HEK293 (cell line): Measurements from ENCODE around the gene ACTRT2.

Source experiments
- CTCF ChIA-PET: fragments of 350-600 bp; formaldehyde crosslinking; extraction: SDS; loops from one replicate; lab custom pipeline; 2021; ENCODE audit warnings: antibody characterized with exemption; lab: Yijun Ruan, JAX
- POLR2A ChIA-PET: fragments of 300-600 bp; formaldehyde crosslinking; extraction: SDS; loops from one replicate; lab custom pipeline; 2020; ENCODE audit warnings: antibody characterized with exemption, inconsistent platforms; lab: Yijun Ruan, JAX
- H3K27ac ChIP-seq: fragments of 200-500 bp; sonication (Bioruptor generic); 2 replicates; pipeline ENCODE4 v1.5.1; 2014; ENCODE audit warnings: low read depth, low read length, control low read depth, inconsistent platforms; ENCODE audit errors: extremely low read depth
- H3K36me3 ChIP-seq, 2 experiments: fragments of 200-500 bp in 1 of 2; sonication (Bioruptor generic) in 1 of 2; 1 replicate in 1 of 2; 2 replicates in 1 of 2; pipeline ENCODE4 v1.5.1; 2014 to 2017; ENCODE audit warnings: inconsistent platforms in 2 of 2, low read length in 2 of 2; ENCODE audit not compliant: control insufficient read depth in 2 of 2, insufficient read depth in 1 of 2
- H3K4me1 ChIP-seq: fragments of 200-500 bp; sonication (Bioruptor generic); 2 replicates; pipeline ENCODE4 v1.5.1; 2014; ENCODE audit warnings: mild to moderate bottlenecking, low read length, inconsistent platforms; ENCODE audit not compliant: control insufficient read depth, insufficient read depth
- H3K4me3 ChIP-seq: 2 replicates; pipeline ENCODE4 v1.5.1; 2011; ENCODE audit warnings: low read depth, mild to moderate bottlenecking, control low read depth, low read length, moderate library complexity
- H3K9me3 ChIP-seq: fragments of 200-500 bp; sonication (Bioruptor generic); 2 replicates; pipeline ENCODE4 v1.5.1; 2014; ENCODE audit warnings: low read depth, low read length, inconsistent platforms; ENCODE audit not compliant: control insufficient read depth, insufficient read depth
- MEIS1 ChIP-seq: sonication (generic); formaldehyde crosslinking; IDR thresholded peaks from 2 replicates; pipeline ENCODE4 v1.8.1; 2022; ENCODE audit warnings: missing genetic modification reagents, mild to moderate bottlenecking, borderline replicate concordance
- YY1 ChIP-seq: fragments of 450-650 bp; formaldehyde crosslinking; IDR thresholded peaks from 2 replicates; pipeline ENCODE4 v1.5.1; 2018; ENCODE audit warnings: missing biosample characterization, missing genetic modification characterization
- ZBTB10 ChIP-seq: fragments of 450-650 bp; formaldehyde crosslinking; IDR thresholded peaks from 2 replicates; pipeline ENCODE4 v1.5.1; 2016; ENCODE audit warnings: missing biosample characterization, missing genetic modification characterization
- ZBTB17 ChIP-seq: fragments of 450-650 bp; formaldehyde crosslinking; IDR thresholded peaks from 2 replicates; pipeline ENCODE4 v1.5.1; 2016; ENCODE audit warnings: missing biosample characterization, missing genetic modification characterization
- ZBTB21 ChIP-seq: fragments of 450-650 bp; formaldehyde crosslinking; IDR thresholded peaks from 2 replicates; pipeline ENCODE4 v1.5.1; 2017; ENCODE audit warnings: missing biosample characterization, missing genetic modification characterization
- ZBTB6 ChIP-seq: fragments of 450-650 bp; formaldehyde crosslinking; IDR thresholded peaks from 2 replicates; pipeline ENCODE4 v1.5.1; 2017; ENCODE audit warnings: missing biosample characterization, missing genetic modification characterization
- ZNF23 ChIP-seq: fragments of 450-650 bp; formaldehyde crosslinking; IDR thresholded peaks from 2 replicates; pipeline ENCODE4 v1.5.1; 2016; ENCODE audit warnings: missing biosample characterization, missing genetic modification characterization, borderline replicate concordance
- ZNF248 ChIP-seq: fragments of 450-650 bp; formaldehyde crosslinking; IDR thresholded peaks from 2 replicates; pipeline ENCODE4 v1.5.1; 2017; ENCODE audit warnings: missing biosample characterization, missing genetic modification characterization
- ZNF416 ChIP-seq: fragments of 450-650 bp; formaldehyde crosslinking; IDR thresholded peaks from 2 replicates; pipeline ENCODE4 v1.5.1; 2016; ENCODE audit warnings: missing biosample characterization, missing genetic modification characterization
- ZNF544 ChIP-seq: fragments of 450-650 bp; formaldehyde crosslinking; IDR thresholded peaks from 2 replicates; pipeline ENCODE4 v1.5.0; 2017; ENCODE audit warnings: missing biosample characterization, missing genetic modification characterization
- ZNF548 ChIP-seq: fragments of 450-650 bp; formaldehyde crosslinking; IDR thresholded peaks from 2 replicates; pipeline ENCODE4 v1.5.1; 2016; ENCODE audit warnings: missing biosample characterization, missing genetic modification characterization
- ZNF585B ChIP-seq: fragments of 450-650 bp; formaldehyde crosslinking; IDR thresholded peaks from 2 replicates; pipeline ENCODE4 v1.5.1; 2016; ENCODE audit warnings: missing biosample characterization, missing genetic modification characterization
- ZNF610 ChIP-seq: fragments of 450-650 bp; formaldehyde crosslinking; IDR thresholded peaks from 2 replicates; pipeline ENCODE4 v1.5.1; 2016; ENCODE audit warnings: missing biosample characterization, missing genetic modification characterization, borderline replicate concordance
- ZNF670 ChIP-seq: fragments of 450-650 bp; formaldehyde crosslinking; IDR thresholded peaks from 2 replicates; pipeline ENCODE4 v1.5.1; 2016; ENCODE audit warnings: missing biosample characterization, missing genetic modification characterization, low read depth
- ZNF837 ChIP-seq: fragments of 450-650 bp; formaldehyde crosslinking; IDR thresholded peaks from 2 replicates; pipeline ENCODE4 v1.5.1; 2016; ENCODE audit warnings: missing biosample characterization, missing genetic modification characterization
- TF ChIP-seq, protein P1 (sequence below): fragments of 450-650 bp; formaldehyde crosslinking; IDR thresholded peaks from 2 replicates; pipeline ENCODE4 v1.5.1; 2016; ENCODE audit warnings: missing biosample characterization, missing genetic modification characterization
- TF ChIP-seq, protein P2 (sequence below): sonication (generic); formaldehyde crosslinking; IDR thresholded peaks from 2 replicates; pipeline ENCODE4 v1.8.1; 2022; ENCODE audit warnings: mild to moderate bottlenecking, moderate library complexity, missing genetic modification reagents
- TF ChIP-seq, protein P3 (sequence below): fragments of 450-650 bp; formaldehyde crosslinking; IDR thresholded peaks from 2 replicates; pipeline ENCODE4 v1.5.1; 2016; ENCODE audit warnings: missing biosample characterization, missing genetic modification characterization
- TF ChIP-seq, protein P4 (sequence below): fragments of 450-650 bp; formaldehyde crosslinking; IDR thresholded peaks from 2 replicates; pipeline ENCODE4 v1.5.1; 2017; ENCODE audit warnings: missing biosample characterization, missing genetic modification characterization

Gene ACTRT2

DNA sequence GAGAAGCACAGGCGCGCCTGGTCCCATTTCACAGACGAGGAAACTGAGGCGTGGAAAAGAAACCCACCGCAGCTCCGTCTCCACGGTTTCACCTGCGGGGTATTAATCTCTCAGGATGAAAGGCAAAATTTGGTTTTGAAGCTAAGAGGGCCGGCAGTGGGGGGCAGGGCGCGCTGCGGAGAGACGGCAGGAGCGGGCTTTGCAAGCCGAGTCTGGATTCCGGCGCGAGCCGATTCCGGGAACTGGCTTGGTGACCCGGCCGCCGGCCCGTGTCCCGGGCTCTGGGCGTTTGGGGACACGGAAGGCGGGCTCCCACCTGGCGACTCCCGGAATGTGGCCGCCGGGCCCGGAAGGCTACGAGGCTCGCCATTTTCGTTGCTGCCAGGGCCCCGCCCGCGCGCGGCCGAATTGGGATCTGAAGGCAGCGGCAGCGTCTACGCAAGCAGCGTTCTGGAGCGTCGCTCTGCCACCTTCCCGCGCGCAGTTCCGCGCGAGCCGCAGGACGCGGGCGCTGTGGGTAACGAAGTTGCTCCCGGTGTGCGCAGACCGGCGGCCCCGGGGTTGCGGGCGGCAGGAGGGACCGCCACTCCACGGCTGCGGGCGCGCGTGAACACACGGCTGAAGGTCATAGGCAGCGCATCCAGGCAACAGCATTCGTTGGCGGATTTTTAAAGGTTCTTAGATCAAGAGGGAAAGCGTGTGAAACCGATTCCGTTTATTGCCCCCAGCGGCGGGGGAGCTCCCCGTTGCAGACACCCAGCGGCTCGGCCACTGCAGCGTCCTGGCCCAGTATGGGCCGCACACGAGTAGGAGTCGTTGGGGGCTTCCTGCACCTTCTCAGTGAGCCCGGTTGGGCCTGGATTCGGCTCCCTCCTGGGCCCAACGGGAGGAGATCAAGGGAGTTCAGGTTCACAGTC is 42.4 kb downstream of the ACTRT2 start:
- Histone ChIP-seq H3K4me1 (no peaks in the 10 kb centered on the region; the same call in 1 of the 2 replicates), H3K36me3 (no peaks in the 10 kb centered on the region), H3K4me3 (no peak overlapping the region), H3K27ac (no peak overlapping the region), H3K9me3 (no peaks in the 10 kb centered on the region)
- ChIA-PET POLR2A (no interaction called here), CTCF (no interaction called here)
- TF ChIP-seq ZBTB17 (tag by site-specific recombination) (no peak), YY1 (tag by site-specific recombination) (no peak), ZNF670 (no peak), ZNF416 (tag by site-specific recombination) (no peak), ZNF23 (tag by site-specific recombination) (no peak), ZNF544 (tag by site-specific recombination) (no peak)
- TF ChIP-seq, protein P1, sequence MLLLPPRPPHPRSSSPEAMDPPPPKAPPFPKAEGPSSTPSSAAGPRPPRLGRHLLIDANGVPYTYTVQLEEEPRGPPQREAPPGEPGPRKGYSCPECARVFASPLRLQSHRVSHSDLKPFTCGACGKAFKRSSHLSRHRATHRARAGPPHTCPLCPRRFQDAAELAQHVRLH (tag by site-specific recombination), result no peak

GRCh38 chr1:3064296-3064850 is 43.1 kb downstream of the ACTRT2 start:
- POLR2A ChIA-PET, result no interaction called here
- no peaks in the 10 kb centered on the region for H3K9me3 ChIP-seq
- H3K36me3 ChIP-seq, result no peaks in the 10 kb centered on the region
- no peak overlapping the region for H3K4me3 ChIP-seq
- H3K27ac ChIP-seq, result no peak overlapping the region
- CTCF ChIA-PET, result no interaction called here
- TF ChIP-seq ZBTB6 (tag by site-specific recombination) (no peak), ZBTB10 (tag by site-specific recombination) (no peak), MEIS1 (CRISPR knock-in tag) (no peak), ZNF548 (no peak)
- TF ChIP-seq, protein P2, sequence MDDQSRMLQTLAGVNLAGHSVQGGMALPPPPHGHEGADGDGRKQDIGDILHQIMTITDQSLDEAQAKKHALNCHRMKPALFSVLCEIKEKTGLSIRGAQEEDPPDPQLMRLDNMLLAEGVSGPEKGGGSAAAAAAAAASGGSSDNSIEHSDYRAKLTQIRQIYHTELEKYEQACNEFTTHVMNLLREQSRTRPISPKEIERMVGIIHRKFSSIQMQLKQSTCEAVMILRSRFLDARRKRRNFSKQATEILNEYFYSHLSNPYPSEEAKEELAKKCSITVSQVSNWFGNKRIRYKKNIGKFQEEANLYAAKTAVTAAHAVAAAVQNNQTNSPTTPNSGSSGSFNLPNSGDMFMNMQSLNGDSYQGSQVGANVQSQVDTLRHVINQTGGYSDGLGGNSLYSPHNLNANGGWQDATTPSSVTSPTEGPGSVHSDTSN (CRISPR knock-in tag), result no peak
- H3K4me1 ChIP-seq, result no peaks in the 10 kb centered on the region; the same call in 1 of the 2 replicates

GRCh38 chr1:3064901-3065300 is 43.6 kb downstream of the ACTRT2 start:
- TF ChIP-seq ZNF248 (tag by site-specific recombination), result no peak
- TF ChIP-seq, protein P3, sequence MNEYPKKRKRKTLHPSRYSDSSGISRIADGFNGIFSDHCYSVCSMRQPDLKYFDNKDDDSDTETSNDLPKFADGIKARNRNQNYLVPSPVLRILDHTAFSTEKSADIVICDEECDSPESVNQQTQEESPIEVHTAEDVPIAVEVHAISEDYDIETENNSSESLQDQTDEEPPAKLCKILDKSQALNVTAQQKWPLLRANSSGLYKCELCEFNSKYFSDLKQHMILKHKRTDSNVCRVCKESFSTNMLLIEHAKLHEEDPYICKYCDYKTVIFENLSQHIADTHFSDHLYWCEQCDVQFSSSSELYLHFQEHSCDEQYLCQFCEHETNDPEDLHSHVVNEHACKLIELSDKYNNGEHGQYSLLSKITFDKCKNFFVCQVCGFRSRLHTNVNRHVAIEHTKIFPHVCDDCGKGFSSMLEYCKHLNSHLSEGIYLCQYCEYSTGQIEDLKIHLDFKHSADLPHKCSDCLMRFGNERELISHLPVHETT (tag by site-specific recombination), result no peak
- TF ChIP-seq ZNF837, result no peak
- no peak for TF ChIP-seq ZBTB21 (tag by site-specific recombination)
- no peak for TF ChIP-seq ZNF585B
- TF ChIP-seq, protein P4, sequence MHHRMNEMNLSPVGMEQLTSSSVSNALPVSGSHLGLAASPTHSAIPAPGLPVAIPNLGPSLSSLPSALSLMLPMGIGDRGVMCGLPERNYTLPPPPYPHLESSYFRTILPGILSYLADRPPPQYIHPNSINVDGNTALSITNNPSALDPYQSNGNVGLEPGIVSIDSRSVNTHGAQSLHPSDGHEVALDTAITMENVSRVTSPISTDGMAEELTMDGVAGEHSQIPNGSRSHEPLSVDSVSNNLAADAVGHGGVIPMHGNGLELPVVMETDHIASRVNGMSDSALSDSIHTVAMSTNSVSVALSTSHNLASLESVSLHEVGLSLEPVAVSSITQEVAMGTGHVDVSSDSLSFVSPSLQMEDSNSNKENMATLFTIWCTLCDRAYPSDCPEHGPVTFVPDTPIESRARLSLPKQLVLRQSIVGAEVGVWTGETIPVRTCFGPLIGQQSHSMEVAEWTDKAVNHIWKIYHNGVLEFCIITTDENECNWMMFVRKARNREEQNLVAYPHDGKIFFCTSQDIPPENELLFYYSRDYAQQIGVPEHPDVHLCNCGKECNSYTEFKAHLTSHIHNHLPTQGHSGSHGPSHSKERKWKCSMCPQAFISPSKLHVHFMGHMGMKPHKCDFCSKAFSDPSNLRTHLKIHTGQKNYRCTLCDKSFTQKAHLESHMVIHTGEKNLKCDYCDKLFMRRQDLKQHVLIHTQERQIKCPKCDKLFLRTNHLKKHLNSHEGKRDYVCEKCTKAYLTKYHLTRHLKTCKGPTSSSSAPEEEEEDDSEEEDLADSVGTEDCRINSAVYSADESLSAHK (tag by site-specific recombination), result no peak
- TF ChIP-seq ZNF610, result no peak
- TF ChIP-seq, all 188 proteins: peak for 0
- no peaks in the 10 kb centered on the region for H3K36me3 ChIP-seq
- H3K9me3 ChIP-seq, result no peaks in the 10 kb centered on the region
- no peaks in the 10 kb centered on the region; the same call in 1 of the 2 replicates for H3K4me1 ChIP-seq
- no peak overlapping the region for H3K27ac ChIP-seq
- CTCF ChIA-PET, result no interaction called here
- H3K4me3 ChIP-seq, result no peak overlapping the region
- POLR2A ChIA-PET, result no interaction called here
